ENCODE results near the gene KREMEN2.

DNA sequence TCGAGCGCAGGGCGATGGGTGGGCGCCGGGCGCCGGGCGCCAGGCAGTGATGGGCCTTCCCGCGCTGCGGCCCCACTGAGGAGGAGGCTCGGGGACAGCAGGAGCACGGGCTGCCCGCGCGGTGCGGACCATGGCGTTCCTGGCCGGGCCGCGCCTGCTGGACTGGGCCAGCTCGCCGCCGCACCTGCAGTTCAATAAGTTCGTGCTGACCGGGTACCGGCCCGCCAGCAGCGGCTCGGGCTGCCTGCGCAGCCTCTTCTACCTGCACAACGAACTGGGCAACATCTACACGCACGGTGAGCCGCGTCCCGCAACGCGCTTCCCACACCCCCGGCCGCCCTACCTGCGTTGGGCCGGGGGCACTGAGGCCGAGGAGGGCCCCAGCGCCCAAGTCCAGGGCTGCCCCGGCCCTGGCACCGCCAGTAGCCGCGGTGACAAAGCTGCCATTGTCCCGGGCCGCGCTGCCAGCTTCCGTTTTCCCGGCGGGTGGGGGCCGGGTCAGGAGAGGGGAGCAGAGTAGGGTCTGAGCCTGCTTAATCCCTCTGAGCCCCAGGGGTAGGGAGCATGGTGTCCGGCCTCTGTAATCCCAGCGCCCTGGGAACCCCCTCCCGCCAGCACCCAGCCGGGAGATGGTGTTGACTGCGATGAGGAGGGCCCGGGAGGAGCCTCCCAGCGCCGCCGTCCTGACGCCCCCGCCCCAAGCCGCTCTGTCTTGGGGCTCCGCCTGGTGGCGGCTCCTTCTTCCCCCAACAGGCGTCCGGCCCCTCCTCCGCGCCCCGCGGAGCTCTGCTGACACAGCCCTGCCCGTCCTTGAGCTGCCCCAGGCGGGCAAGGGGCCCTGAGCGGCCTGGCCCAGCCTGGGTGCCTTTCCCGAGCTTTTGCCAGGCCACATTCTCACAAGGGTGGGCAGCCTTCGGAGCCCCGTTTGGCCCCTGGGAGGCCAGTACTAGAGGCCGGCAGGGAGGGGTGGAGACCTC, 5.8 kb downstream of the KREMEN2 start:
- TF ChIP-seq NFE2L2 (IDR thresholded peaks at IDR 0.05; ENCODE audit: low read depth, low read length) (no peak), POLR2A (IDR thresholded peaks at IDR 0.05; ENCODE audit: low read depth, low read length) (no peak)
